Effector CD8-positive, alpha-beta T cell (primary cell): ENCODE measurements around the gene CPSF4L.
"Not testable (repeated sequence)": the region's sequence is repeated elsewhere in the genome, so short reads cannot be mapped to it uniquely, and the experiment has no call there.

Experiments used
- DNase-seq: peaks from one replicate; lab custom pipeline; 2025; lab: John Stamatoyannopoulos, UW
- total RNA-seq, 4 experiments: gene quantifications; one replicate each; lab custom pipeline; 2026; lab: John Stamatoyannopoulos, UW

Gene CPSF4L, protein sequence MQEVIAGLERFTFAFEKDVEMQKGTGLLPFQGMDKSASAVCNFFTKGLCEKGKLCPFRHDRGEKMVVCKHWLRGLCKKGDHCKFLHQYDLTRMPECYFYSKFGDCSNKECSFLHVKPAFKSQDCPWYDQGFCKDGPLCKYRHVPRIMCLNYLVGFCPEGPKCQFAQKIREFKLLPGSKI
- 0 reads per million in 4 experiments for total RNA-seq

DNA sequence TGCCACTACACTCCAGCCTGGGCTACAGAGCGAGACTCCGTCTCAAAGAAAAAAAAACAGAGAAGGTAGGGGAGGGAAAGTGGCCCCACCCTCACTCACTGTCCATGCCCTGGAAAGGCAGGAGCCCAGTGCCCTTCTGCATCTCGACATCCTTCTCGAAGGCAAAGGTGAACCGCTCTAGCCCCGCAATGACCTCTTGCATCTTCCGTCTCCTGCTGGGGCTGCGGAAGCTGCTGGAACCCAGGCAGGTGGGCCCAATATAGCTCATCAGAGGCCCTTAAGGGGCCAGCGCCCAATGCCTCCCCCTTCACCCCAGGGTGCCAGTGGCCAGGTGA lies at the start of gene CPSF4L:
Gene CPSF4L, minus strand, starts transcription at position 264 of the 335 bp plus-strand sequence. Its CDS starts 62 bp downstream, at position 202.
- DNase-seq: no peak

DNA sequence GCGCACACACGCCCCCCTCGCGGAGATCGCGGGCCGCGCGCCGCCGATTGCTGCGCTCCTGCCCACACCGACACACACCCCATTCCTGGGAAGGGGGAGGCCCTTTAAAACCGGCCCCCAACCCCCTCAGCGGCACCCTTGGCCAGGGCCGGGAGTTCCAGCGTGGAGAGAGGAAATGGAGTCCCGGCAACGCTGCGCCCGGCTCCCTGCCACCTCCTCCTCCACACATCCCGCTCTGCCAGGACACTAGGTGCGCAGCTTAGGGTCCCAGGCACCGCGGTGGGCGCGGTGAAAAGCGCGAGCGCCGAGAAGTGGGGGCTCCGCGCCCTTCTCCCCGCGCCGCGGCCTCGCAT lies 49.7 kb upstream of the CPSF4L start:
- no peak for DNase-seq

DNA sequence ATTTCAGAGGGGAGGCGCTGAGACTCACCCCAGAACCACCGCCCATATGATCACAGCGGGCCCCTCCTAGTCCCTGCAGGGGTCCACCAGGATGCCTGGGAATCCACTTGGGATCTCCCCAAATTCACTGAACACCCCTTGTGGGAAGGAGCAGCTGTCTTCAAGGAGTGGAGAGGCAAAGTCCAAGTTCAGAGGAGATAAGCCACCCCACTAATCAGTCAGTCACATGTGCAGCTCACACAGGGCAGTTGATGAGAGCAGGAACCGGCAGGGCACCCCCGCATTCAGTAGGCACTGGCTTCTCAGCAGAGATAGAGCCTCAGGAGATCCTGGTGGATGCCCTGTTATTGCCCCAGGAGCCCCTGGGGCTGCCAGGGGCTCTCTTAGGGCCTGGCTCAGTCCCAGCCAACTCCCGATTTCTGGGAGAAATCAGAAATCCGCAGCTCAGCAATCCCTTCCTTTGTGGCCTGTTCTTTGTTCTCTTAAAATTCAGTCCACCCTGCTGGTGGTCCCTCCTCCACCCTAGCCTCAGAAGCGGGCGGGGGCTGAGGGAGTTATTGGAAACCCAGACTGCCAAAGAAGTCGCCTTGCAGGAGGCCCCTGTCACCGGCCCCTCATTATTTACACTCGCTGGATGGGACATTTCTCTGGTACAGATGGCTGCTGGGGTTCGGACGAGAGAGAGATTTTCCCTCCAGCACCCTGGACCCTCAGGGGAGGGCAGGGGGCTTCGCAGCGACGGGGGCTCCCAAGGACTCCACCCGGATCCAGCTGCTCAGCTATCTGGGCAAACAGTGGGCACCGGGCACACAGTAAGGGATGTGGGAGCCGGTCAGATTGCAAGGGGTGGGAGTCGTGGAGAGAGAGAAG lies 48.3 kb upstream of the CPSF4L start:
- no peak for DNase-seq

DNA sequence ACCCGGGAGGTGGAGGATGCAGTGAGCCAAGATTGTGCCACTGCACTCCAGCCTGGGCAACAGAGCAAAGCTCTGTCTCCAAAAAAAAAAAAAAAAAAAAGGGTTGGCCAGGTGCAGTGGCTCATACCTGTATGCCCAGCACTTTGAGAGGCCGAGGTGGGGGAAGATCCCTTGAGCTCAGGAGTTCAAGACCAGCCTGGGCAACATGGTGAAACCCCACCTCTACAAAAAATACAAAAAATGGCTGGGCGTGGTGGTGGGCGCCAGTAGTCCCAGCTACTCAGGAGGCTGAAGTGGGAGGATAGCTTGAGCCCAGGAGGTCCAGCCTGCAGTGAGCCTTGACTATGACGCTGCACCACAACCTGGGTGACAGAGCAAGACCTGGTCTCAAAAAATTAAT lies 47.3 kb upstream of the CPSF4L start:
- DNase-seq: not testable (repeated sequence)

DNA sequence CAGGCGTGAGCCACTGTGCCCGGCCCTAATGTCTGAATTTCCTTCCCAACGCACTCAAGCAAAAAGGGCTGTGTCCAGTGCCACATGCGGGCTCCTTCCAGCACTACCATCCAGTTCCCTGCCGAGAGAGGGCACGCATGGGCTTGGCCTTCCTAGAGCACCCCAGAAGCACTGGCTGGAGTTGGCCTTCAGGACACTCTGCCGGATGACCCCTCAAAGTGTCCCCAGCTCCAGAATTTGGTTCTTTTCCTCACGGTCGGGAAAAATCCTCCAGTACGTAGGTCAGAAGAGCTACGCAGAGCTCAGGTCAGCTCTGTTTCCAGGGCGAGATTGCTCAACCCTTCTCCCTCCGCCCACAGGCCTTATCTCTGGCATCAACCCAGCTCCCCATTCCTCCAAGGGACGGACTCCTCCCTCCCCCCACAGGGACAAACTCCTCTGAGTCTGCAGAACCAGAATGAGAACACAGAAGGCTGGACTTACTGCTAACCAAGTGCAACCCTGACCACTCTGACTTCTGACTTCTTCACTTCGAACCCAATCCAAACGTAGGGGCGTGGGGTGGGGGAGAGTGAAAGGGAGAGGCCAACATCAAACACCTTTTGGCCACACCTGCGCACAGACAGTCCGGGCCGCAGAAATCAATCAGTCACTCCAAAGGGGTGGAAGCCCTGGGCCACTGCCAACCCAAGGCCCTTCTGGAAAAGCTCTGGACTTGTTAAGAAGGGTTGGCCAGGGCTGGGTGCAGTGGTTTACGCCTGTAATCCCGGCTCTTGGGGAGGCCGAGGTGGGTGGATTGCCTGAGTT lies 46.5 kb upstream of the CPSF4L start:
- DNase-seq: no peak

DNA sequence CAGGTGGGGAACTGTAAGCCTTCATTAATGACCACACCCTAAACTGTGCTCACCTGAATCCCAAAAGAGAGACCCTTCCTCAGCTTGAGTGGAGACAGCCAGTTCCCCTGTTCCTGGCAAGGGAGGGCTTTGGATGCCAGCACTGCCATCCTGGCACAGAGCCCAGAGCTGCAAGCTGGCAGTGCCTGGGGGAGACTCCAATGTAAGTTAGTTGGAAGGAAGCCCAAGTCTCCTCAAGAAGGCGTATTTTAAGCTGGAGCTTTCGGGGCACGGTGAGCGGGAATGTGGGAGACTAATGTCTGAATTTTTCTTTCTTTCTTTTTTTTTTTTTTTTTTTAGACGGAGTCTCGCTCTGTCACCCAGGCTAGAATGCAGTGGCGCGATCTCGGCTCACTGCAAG lies 45.5 kb upstream of the CPSF4L start:
- no peak for DNase-seq

DNA sequence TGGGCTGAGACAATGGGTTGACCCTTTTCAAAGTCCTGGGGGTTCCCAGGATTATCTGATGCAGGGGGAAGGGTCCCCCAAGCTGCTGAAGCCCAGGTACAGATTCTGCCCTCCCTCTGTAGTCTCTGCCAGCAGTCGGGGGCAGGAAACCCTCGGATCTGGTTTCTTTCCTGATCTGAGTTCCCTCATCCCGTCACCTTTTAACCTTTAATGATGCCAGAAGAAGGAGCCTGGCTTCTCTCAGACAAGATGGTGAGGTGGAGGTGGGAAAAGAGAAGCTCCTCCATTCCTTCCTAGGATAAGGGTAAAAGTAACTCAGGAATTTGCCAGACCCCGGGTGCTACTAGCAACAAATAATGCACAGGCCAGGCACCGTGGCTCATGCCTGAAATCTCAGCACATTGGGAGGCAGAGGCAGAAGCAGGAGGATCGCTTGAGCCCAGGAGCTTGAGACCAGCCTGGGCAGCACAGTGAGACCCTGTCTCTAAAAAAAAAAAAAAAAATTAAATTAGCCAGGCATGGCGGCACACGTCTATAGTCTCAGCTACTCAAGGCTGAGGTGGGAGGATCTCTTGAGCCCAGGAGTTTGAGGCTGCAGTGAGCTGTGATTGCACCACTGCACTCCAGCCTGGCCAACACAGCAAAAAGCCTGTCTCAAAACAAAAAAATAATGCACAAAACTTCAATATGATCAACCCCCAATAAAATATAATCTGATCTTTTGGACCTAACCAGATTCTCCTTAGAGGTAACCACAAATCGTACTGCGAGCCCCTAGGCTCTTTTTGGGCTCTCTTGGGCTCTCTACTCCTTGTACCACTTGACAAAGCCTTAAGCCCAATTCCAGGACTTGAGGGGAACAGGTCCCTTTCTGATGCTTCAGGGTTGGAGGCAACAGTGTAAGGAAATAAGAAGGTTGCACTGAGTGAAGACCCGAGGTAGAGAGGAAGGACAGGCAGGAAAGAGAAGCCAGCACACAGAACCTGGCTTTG lies 44.5 kb upstream of the CPSF4L start:
- no peak for DNase-seq

DNA sequence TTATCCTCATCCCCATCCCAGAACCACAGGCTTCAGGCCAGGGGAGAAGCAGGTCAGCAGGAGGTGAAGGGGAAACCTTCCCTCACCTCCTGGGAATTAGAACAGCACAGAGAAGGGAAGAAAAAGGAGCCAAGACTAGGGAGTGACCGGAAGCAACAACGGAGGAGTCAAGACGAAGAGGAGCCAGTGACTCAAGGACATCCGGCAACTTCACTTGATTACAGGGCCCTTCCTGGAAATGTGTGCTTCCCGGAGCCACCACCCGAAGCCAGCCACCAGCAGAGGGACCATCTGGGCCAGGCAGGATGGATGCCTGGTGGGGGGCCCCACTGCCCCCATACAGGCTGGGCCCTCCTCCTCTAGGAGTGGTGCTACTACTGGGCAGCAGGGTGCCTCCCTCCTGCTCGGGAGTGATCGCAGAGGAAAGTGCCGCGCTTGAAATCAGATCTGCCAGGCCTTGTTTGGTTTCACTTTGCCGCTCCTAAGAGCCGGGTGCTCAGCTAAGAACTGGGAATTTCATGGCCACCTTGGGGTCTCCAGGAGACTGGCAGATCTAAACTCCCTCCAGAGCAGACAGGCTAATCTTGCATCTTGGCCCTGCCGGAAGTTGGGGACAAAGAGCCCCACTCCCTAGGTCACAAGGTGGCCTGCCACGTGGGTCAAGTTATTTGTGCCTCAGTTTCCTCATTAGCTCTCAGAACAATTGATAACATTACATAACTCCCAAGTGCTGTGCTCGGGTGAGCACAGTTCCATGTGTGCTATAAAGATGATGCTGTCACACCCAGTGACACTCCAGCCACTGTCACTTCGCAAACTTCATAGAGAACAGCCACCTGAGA lies 43.5 kb upstream of the CPSF4L start:
- DNase-seq: no peak

DNA sequence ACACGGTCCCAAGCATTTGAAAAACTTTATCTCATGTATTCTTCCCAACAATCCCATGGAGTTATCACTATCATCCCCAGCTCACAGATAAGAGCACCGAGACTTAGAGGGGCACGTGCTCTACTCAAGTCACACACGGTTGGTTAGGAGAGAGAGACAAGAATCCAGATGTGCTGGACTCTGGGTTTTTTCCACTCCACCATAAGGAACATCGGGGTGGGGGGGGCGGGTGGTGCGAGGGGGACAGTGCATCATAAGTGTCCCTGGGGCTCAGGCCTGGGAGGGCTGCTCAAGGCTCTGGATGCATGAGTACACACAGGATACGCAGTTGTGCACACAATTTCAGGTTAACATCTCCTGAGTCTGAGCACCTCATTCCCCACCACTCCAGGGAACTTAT lies 42.8 kb upstream of the CPSF4L start:
- DNase-seq: no peak

DNA sequence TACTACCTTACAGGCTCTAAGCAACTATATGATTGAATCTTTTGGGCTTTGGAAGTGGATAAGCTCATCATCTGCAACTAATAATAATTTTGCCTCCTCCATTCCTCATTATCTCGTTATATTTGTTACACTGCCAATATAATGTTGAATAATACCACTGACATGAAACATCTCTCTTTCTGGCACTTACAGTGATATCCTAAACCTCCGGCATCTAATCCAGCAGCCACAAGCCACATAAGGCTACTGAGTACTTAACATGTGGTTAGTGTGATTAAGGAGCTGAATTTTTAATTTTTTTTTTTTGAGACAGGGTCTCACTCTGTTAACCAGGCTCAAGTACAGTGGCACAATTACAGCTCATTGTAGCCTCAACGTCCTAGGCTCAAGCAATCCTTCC lies 40.5 kb upstream of the CPSF4L start:
- DNase-seq: no peak

DNA sequence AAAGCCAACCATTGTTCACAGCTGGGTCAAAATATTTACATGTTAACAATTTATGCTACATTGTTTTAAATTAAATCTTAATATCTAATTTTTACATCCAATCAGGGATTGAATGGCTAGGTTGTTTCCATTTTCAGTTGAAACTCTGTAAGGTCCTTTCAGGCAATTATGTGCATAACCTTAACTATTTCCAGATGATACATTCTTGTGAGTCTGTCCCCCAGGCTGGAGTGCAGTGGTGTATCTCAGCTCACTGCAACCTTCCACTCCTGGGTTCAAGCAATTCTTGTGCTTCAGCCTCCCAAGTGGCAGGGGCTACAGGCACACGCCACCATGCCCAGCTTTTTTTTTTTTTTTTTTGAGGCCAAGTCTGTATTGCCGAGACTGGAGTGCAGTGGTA lies 39.7 kb upstream of the CPSF4L start:
- DNase-seq: no peak

DNA sequence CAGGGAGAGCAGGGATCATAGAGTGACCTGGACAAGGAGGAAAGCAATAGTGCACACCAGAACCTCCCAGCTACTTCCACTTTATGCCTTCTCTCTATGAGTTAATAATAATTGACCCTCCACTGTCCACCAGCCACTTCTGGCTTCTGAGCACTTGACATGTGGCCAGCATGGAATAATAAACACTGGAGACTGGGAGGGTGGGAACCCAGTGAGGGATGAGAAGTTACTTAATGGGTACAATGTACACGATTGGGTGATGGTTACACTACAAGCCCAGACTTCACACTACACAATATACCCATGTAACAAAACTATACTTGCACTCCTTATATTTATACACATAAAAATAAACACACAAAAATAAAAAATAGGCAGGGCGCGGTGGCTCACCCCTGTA lies 38.7 kb upstream of the CPSF4L start:
- DNase-seq: no peak

DNA sequence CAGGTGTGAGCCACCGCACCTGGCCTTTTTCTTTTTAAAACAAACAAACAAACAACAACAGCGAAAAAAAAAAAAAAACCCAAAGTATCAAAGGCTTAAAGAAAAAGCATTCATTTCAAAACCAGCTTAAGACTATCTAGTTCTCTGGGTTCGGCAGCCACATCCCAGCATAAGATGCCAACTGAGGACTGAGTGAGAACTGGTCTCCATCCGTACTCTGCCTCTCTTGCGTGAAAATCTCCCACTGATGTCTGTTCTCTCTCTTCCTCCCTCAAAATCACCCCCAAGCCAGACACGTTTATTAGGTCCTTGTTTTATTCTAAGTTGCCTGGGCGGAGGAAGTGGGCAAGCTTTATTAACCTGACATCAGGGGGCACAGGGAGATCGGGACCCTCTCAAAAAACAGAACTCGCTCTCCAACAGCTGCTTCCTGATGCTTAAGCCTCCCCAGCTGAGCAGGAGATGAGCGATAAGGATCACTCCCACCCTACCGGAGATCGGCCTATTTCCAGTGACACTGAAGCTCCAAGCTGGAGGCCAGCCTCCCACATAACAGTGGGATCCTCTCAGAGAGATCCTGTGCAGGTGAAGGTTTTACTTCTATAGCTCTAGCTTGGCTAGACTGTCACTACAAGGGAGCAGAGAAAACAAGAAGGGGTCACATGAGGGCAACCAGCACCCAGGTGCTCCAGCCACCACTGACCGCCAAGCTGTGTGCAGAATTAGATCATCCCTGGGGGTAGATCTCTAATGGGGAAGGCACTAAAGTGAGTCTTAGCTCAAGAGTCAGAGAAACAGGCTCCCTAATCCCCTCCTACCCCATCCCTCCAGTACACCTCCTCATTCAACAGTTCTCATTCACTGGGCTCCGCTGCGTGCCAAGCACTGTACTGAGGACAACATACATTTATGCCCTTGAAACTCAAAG lies 36.5 kb upstream of the CPSF4L start:
- no peak for DNase-seq

DNA sequence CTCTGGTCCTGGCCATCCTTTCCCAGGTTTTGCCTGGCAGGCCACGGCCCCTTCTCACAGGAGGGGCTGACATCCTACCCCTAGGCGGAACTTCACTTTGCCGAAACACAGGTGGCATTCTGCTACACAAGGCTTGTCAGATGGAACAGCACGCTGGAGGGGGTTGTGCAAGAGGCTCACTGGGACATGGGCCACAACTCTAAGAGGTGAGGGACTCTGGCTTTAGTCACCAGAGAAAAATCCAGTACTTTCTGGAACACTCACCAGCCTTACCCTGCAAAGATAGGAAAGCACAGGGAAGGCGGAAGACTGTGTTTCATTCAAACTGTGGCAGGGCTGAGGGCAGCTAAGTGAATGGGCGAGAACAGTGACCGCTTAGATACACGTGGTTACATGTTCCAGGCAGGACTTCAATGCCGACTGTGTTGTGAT lies 31.8 kb upstream of the CPSF4L start:
- no peak for DNase-seq

DNA sequence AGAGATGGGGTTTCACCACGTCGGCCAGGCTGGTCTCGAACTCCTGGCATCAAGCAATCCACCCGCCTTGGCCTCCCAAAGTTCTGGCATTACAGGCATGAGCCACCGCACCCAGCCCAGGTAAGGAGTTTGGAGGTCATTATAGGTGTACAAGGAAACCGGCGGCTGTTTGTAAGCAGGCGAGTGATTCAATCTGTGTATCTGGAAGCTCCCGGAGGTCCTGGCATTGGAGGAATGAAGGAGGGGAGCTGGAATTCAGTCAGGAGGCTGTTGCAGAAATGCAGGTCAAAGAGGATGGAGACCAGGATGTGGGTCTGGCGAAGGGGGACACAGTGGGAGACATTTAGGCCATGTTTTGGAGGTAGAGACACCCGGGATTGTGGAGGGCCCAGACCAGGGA lies 31.4 kb upstream of the CPSF4L start:
- DNase-seq: no peak

DNA sequence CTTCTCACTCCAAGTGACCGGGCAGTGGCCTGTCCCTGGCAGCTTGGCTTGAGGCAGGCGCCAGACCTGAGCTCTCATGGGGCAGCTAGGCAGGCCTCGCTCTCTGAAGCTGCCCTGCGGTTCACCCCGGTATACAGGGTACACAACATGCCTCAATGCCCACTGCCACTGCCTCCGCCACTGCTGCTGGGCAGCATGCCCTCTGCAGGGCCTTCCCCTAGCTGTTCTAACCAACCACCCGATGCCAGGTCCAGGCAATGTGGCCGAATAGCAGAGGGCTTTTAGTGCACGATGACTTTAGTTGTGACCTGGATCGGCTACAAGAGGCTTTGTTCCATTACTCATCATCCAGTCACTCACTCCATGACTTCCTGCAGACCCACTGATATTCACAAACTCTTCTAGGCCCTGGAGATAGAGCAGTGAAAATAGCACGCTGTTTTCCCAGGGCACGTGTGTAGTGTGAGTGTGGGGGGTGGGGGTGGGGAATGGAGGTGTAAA lies 30.4 kb upstream of the CPSF4L start:
- DNase-seq: no peak

DNA sequence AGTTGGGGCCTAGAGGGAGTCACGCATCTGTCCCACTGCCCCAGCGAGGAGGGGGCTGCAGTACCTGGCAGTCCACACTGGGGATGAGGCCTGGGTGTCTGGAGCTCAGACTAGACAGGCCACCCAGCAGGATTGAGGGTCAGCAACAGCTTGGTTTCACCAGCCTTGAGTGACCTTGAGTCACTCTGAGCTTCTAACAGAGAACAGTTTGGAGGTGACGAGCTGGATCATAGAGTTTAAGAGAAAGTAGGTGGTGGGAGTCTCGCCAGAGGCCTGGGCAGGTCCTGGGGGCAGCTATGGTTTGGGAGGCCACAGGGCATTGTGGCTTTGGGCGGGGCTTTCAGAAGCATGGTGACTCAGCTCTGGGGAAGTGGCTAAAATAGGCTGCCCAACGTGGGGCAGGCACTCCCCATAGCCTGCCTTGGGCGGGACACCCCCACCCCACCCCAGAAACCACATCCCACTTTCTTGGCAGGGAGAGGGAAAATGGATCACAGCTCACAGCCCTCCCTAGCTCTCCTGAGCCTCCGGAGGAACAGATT lies 29.7 kb upstream of the CPSF4L start:
- DNase-seq: no peak

DNA sequence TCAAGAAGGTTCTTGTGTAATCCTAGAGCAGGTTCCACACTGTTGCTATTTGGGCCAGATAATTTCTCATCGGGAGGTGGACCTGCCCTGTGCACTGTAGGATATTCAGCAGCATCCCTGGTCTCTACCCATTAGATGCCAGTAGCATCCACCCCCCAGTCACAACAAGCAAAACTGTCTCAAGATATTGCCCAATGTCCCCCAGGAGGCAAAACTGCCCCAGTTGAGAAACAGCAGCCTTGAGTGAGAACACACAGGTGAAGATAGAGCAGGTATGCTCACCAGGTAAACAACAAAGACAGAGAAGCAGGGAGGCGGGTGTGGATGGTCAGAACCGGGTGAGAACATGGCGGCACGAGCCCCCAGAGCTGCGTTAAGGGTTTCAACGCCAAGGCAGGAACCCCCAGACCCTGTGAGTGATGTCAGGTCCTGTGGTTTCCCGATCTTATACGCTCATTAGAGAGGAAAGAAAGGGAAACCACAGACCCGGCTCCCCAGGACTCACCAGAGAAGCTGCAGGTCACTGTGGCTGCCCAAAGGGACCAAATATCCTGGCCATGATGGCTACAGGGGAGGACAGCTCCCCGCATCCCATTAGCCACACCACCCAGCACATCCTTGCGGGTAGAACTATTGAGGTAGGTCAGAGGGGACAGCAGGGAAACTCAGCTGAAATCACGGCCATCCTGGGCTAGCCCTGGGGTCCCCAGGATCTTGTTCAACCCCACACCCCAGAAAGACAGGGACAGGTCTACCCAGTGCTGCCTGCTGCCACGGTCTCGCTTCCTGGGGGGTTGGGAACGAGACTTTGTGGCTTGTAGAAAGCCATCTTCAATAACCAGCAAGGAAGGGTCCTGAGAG lies 28.9 kb upstream of the CPSF4L start:
- DNase-seq: no peak
